Effector CD8-positive, alpha-beta T cell (primary cell): ENCODE data around the gene HBM.
"Not testable (repeated sequence)": the region's sequence is repeated elsewhere in the genome, so short reads cannot be mapped to it uniquely, and the experiment has no call there.

Experiments
- DNase-seq: peaks from one replicate; lab custom pipeline; 2025; lab: John Stamatoyannopoulos, UW

The HBM gene

DNA sequence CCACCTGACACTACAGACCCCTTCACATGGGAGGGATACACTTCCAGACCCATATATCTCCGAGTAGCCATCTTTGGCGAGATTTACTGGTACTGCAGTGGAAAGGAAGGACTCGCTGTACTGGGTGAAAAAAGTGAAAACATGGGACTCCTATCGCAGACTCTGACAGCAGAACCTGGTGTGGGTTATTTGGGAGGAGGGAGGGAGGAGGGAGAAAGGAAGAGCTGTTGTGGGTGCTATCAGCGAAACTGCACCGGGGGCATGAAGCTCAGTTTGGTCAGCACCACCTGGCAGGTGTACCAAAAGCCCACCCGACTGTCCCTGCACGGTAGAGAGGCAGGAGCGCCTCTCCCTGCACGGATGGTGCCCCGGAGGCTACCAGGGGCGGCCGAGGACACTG is 19.4 kb downstream of the HBM start:
- no peak for DNase-seq

DNA sequence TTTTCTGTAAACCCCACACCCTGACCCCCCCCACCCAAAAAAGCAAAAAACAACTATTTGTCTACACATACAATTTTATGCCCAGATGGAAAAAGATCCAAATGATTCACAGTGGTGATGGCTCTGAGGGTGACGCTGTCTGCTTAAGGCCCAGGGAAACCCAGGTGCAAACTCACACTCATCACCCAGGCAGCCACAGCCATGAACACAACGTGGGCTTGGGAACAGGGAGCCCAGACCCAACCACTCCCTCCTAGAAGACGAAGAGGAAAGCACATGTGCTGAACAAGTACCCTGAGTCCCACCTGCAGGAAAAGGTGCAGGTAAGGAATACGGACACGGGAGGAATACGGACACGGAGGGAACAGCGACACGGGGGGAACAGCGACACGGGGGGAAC is 19.9 kb downstream of the HBM start:
- DNase-seq = no peak

- DNase-seq = no peak
Measured at GRCh38 chr16:187330-187729, 21.6 kb downstream of the HBM start.

DNA sequence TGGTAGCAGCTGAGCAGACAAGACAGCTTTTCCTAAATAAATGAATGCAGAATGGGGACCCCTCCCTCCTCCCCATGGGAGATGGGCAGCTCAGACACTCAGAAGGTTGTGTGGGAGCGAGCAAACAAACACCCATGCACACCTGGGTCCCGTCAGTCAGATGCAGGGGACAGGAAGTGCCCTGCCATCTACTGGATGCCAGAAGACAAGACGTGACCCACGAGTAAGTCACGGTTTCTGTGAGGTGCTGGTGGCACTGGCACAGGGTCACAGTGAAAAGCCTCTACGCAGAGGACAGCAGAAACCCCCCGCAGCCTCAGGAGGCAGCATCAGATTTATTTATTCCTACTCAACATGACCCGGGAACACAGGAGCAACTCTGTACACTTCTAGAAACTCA is 22.9 kb downstream of the HBM start:
- DNase-seq = no peak

GRCh38 chr16:189604-190186 is 23.9 kb downstream of the HBM start:
- DNase-seq = no peak

DNA sequence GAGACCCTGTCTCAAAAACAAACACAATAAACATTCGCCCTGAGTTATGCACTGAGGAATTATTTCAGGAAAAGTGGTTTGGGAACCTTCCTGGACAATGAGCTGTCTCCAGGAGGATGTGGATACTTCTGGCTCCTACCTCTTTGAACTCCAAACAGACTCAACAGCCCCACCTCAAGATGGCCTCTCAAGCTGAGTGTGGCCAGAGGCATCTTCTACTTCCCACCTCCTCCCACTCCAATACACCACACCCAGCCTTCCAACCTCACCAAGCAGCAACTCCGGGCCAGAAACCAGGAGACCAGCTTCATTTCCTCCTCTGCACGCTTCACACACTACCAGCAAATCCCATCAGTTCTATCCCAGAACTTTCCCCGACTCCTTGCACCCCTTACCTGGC is 26.1 kb downstream of the HBM start:
- DNase-seq = no peak

- DNase-seq = no peak
Measured at GRCh38 chr16:192686-193085, 26.9 kb downstream of the HBM start.

DNA sequence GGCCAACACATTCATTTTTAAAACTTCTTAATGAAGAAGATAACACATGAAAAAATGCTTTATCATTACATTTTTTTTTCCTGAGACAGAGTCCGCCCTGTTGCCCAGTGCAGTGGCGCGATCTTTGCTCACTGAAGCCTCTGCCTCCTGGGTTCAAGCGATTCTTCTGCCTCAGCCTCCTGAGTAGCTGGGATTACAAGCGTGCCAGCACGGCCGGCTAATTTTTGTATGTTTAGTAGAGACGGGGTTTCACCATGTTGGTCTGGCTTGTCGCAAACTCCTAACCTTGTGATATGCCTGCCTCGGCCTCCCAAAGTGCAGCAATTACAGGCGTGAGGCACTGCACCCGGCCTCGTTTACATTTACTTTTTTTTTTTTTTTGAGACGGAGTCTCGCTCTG is 27.7 kb downstream of the HBM start:
- no peak for DNase-seq

GRCh38 chr16:194516-194915 is 28.7 kb downstream of the HBM start:
- no peak for DNase-seq

DNA sequence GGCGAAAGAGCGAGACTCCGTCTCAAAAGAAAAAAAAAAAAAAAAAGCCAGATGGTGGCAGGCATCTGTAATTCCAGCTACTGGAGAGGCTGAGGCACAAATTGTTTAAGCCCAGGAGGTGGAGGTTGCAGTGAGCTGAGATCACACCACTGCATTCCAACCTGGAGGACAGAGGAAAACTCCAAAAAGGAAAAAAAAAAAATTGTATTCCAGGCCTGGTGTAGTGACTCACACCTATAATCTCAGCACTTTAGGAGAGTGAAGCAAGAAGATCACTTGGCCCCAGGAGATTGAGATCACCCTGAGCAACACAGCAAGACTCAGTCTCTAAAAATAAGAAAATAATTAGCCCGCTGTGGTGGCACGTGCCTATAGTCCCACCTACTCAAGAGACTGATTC is 34.6 kb downstream of the HBM start:
- DNase-seq = no peak

GRCh38 chr16:203246-203645 is 37.5 kb downstream of the HBM start:
- no peak for DNase-seq

GRCh38 chr16:204046-204445 is 38.3 kb downstream of the HBM start:
- not testable (repeated sequence) for DNase-seq

GRCh38 chr16:209359-209758 is 43.6 kb downstream of the HBM start:
- DNase-seq = not testable (repeated sequence)

- not testable (repeated sequence) for DNase-seq
Measured at GRCh38 chr16:211631-212180, 45.9 kb downstream of the HBM start.

- DNase-seq = no peak
Measured at GRCh38 chr16:212999-213398, 47.2 kb downstream of the HBM start.
